Brain pericyte (primary cell): ENCODE results near the gene KPNA3.
"Not testable (repeated sequence)": the region's sequence is repeated elsewhere in the genome, so short reads cannot be mapped to it uniquely, and the experiment has no call there.

ENCODE experiments used
- DNase-seq: peaks from one replicate; pipeline ENCODE4 v3.0.0-alpha.2; 2012; ENCODE audit warnings: low read depth, low spot score

KPNA3 gene

DNA sequence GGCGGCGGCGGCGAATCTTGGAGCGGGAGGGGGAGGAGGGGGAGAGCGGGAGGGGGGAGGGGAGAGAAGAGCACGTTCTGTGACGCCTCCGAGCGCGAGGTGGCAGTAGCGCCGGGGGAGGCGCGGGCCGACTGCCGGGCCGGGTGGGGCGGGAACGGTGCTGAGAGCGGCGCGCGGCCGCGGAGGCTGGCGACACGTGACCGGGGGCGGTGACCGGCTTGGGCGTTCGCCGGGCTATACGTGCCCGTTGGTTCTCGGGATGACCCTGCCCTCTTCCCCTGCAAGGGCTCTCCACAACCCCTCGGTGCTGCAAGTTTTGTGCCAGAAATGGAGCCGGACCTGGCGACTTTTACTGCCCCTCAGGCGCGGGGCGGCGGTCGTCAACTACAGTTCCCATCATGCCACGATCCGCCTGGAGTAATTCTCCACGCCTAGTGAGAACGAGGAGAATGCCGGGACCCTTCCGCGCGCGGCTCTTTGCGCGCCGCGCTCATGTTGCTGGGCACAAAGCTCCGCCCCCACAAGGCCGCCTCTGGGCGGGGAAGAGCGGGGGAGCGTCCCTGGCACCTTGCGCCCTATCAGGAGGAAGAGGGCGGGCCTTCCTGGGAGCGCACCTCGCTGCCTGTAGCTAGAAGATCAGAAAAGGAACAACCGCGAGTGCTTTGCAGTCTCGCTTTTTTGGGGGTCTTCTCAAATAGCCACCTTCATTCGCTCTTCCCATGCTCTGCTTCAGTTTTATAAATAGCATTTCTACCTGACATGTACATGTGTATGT is at the start of gene KPNA3:
KPNA3 (minus strand) TSS at position 133 of the 775 bp plus-strand sequence. CDS start 176 bp downstream, outside the sequence.
- peak; percentile 94 for DNase-seq

DNA sequence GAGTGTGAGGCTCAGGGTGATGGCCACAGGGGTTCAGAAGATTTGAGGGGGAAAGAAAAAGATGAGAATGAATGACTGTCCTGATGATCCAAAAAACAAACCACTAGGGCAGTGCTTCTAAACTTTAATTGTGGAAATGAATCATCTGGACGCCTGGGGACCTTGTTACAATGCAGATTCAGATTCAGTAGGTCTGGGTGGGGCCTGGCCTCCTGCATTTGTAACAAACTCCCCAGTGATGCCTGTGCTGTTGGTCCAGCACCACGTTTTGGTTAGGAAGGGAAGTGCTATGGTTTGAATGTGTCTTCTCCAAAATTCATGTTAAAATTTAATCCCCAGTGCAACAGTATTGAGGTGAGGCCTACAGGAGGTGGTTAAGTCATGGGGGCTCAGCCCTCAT is 49.5 kb upstream of the KPNA3 start:
- no peak for DNase-seq

- no peak for DNase-seq
Measured at GRCh38 chr13:49840675-49841074, 48.2 kb upstream of the KPNA3 start.

- DNase-seq = no peak
Measured at GRCh38 chr13:49840266-49840665, 47.8 kb upstream of the KPNA3 start.

- no peak for DNase-seq
Measured at GRCh38 chr13:49838989-49839388, 46.5 kb upstream of the KPNA3 start.

DNA sequence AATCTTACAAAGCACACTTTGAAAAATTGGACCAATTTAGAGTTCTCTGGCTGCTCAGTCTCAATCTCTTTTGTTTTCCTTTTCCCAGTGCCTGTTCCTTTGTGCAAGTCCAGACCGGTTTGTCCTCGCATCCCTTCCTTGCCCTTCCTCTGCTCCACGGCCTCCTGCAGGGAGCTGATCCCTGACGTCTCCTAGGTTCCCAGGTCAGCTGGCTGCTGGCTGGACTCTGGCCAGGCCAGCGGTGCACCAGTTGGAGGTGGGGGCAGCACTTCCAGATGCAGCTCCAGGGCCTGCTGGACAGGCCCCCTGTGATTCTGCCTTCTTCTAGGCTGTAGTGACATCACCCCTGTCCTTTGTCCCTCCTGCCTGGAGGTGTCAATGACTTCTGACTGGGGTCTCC is 44.0 kb upstream of the KPNA3 start:
- peak; percentile 56 for DNase-seq

DNA sequence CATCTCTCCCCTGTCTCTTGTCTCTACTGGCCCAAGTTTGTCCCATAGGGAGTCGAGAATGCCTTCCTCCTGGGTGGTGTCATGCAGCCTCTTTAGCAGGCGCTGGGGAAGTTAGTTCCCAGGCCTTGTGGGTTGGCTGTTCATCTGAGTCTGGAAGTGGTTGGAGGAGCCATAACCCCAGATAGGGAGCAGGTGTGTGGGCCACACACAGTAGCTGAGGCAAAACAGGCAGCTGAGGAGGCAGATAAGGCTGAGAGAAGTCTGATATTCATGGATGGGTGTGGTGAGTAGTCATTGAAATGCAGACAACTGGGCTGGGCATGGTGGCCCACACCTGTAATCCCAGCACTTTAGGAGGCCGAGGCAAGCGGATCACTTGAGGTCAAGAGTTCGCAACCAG is 40.9 kb upstream of the KPNA3 start:
- DNase-seq = no peak

GRCh38 chr13:49831455-49831854 is 39.0 kb upstream of the KPNA3 start:
- DNase-seq = no peak

- no peak for DNase-seq
Measured at GRCh38 chr13:49830721-49831120, 38.2 kb upstream of the KPNA3 start.

DNA sequence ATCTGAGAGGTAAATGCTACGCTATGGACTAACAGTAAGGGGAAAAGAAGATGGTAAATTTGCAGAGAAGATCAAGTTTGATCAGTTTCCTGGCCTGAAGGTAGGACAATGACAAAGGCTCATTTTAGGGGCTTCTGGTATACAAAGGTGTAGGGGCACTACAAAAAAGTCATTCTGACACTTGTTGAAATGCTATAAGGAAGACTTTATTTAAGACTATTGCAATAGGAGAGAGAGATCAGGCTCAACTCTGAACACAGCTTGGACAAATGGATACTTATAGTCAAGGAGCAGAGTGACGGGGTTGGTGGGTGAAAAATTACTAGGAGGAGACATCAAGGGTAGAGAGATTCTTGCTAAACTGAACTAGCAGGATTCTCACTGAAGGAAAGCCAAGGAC is 37.2 kb upstream of the KPNA3 start:
- DNase-seq = no peak

DNA sequence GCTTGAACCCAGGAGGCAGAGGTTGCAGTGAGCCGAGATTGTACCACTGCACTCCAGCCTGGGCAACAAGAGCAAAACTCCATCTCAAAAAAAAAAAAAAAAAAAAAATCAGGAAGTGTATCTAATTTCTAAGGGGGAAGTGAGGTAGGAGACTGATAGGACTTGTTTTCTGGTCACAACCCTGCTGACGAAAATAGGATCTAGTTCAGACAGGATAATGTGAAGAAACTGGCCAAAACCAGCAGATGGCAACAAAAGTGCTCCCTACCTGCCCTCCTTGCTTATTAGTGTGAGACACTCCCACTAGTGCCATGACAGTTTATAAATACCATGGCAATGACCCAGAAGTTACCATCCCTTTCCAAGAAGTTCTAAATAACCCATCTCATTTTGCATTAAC is 36.0 kb upstream of the KPNA3 start:
- no peak for DNase-seq

DNA sequence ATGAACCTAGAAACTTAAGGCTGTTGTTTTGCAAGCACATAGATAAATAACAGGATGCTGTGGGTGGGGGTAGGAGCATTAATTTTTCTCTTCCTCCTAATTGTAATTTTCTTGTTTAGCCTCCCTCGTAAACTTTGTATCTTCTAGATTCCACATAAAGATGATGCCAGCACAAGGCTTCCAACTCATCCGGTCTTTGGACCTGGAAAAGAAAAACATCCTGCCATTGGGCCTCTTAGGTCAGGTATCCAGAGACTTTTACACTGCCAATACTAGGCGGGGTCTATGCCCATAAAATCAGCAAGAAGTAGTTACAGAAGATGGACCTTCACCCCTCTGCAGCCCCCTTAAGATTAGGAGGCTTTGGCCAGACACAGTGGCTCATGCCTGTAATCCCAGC is 35.4 kb upstream of the KPNA3 start:
- no peak for DNase-seq

GRCh38 chr13:49827336-49827735 is 34.9 kb upstream of the KPNA3 start:
- no peak for DNase-seq

DNA sequence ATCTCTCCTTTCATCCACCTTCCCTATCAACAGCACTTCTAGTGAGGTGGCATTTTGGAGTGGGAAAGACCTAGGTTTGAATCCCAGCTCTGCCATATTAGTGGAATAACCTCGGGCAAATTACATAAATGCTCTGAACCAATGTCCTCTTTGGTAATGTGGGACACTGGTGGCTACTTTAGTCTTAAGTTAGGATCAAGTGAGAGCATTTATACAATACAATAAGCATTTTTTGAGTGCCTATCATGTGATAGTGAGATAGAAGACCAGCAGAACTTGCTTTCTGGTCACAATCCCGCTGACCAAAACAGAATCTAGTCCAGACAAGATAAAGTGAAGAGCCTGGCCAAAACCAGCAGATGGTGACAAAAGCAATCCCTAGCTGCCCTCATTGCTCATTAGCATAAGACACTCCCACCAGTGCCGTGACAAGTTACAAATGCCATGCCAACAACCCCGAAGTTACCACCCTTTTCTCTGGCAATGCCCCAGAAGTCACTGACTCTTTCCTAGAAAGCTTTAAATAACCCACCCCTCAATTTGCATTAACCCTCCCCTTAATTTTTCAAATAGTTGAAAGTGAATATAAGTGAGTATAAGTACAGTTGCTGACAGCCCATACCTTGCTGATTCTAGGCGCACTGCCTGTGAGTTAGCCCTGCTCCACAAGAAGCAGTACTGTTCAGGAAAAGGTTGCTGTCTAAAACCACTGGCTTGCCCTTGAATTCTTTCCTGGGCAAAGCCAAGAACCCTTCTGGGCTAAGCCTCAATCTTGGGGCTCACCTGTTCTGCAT is 28.9 kb upstream of the KPNA3 start:
- DNase-seq = no peak

GRCh38 chr13:49820591-49821215 is 28.2 kb upstream of the KPNA3 start:
- no peak for DNase-seq

DNA sequence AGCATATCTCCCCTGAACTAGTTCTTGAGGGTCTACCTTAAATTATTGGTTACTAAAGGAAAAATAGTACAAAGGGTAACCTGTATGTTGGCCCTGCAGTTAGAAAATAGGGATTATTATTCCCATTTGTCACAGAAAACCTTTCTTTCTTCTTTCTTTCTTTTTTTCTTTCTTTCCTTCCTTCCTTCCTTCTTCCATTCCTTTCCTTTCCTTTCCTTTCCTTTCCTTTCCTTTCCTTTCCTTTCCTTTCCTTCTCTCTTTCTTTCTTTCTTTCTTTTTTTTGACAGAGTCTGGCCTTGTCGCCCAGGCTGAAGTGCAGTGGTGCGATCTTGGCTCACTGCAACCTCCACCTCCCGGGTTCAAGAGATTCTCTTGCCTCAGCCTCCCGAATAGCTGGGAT is 23.6 kb upstream of the KPNA3 start:
- not testable (repeated sequence) for DNase-seq

DNA sequence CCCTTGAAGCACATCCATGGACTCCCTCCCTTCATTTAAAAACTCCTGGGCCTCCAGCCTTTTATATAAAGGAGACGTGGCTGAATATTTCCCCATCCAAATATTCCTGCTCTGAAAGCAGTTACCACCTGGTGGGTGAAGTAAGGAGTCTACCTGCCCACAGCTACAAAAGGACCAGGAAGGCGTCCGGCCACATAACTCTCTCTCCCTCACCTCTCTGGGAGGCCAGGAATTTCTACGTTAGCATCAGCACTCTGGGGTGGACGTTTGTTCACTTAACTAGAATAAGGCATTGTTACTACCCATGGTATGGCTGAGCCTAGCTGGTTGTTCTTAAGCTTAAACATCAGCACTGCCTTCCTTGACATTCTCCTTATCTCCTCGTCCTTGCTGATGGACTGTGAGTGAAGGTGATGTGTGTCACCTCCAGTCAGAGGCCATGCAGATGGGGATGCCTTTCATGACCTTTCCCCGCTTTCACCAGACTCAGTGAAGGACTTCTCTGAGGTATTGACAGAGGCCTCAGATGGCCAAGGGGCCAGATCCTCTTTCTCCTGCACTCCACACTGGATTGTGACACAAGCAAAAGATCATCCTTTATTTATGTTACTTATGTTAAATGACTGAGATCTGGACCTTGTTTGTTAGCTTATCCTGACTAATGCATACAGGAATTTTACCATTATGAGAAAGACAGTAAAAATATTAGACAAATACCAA is 22.2 kb upstream of the KPNA3 start:
- no peak for DNase-seq

GRCh38 chr13:49812812-49813211 is 20.3 kb upstream of the KPNA3 start:
- no peak for DNase-seq

- no peak for DNase-seq
Measured at GRCh38 chr13:49811527-49811908, 19.0 kb upstream of the KPNA3 start.

- DNase-seq = no peak
Measured at GRCh38 chr13:49810567-49811526, 18.4 kb upstream of the KPNA3 start.

DNA sequence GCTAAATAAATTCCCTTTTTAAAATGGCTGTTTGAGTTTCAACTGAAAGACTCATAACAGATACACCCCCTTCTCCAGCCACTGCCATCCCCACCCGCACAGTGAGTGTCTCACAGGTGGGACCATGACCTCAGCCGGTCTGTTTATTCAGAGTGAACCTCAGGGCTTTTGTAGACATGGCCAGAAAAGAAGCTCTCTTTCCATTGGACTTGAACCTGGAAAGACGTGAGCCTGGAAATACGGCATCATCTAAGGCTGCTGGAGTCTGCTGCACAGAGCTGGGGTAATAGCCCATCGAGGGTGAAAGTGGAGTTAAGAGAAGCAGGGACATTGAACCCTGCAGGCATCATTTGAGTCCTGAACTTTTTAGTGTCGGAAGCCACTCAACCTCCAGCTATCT is 15.2 kb upstream of the KPNA3 start:
- no peak for DNase-seq
